ENCODE data around the gene SLC25A21. TPM values are rescaled to one million over a fixed set of nuclear protein-coding genes. Genes with fewer than 3 reads are reported as not detected.
"Not testable (repeated sequence)": the region's sequence is repeated elsewhere in the genome, so short reads cannot be mapped to it uniquely, and the experiment has no call there.

Gene SLC25A21
- total RNA-seq, 1 donor from 2014 or later, result 0.89 TPM

DNA sequence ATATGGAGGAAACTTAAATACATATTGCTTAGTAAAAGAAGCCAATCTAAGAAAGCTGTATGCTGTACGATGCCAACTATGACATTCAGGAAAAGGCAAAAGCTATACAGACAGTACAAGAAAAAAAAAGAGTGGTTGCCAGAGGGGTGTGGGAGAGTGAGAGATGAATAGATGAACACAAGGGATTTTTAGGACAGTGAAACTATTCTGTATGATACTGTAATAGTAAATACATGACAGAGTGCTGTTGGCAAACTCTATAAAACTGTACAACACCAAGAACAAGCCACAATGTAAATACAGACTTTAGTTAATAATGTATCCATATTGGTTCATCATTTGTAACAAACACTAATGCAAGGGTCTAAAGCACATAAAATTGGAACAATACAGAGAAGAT, 14.5 kb upstream of the SLC25A21 start:
- no peak for DNase-seq (ENCODE audit: low read depth)

DNA sequence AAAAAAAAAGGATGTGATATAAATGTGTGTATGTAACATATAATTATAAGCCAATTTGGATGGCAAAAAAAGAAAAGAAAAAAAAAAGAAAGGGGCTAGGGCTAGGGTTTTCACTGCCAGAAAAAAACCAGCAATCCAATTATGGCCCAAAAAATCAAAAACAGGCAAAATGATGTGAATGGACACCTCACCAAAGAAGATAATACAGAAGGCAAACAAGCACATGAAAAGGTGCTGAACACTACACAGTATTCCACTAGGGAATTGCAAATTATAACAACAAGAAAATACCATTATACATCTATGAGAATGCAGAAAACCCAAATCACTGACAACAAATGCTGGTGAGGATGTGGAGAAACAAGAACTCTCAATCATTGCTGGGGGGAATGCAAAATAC, 13.3 kb upstream of the SLC25A21 start:
- no peak for DNase-seq (ENCODE audit: low read depth)

DNA sequence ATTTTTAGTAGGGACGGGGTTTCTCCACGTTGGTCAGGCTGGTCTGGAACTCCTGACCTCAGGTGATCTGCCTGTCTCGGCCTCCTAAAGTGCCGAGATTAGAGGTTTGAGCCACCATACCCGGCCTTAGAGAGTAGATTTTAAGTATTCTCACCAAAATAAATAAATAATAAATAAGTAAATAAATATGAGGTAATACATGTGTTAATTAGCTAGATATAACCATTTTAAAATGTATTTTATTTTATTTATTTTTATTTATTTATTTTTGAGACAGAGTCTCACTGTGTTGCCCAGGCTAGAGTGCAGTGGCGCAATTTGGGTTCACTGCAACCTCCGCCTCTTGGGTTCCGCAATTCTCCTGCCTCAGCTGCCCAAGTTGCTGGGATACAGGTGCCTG, 12.1 kb upstream of the SLC25A21 start:
- DNase-seq (ENCODE audit: low read depth), result not testable (repeated sequence)

DNA sequence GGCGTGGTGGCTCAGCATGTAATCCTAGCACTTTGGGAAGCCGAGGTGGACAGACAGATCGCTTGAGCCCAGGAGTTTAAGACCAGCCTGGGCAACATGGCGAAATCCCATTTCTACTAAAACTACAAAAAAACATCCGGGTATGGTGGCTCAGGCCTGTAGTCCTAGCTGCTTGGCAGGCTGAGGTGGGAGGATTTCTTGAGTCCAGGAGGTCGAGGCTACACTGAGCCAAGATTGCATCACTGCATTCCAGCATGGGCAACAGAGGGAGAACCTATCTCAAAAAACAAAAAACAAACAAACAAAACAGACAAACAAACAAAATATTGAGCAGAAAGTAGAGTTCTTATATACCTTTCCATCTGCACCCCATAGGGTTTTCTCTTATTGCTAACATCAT, 9.0 kb upstream of the SLC25A21 start:
- DNase-seq (ENCODE audit: low read depth), result no peak

DNA sequence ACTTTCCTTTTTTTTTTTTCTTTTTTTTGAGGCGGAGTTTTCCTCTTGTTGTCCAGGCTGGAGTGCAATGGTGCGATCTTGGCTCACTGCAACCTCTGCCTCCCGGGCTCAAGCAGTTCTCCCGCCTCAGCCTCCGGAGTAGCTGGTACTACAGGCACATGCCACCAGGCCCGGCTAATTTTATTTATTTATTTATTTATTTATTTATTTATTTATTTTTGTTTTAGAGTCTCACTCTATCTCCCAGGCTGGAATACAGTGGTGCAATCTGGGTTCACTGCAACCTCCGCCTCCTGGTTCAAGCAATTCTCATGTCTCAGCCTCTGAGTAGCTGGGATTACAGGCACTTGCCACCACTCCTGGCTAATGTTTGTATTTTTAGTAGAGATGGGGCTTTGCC, 8.5 kb upstream of the SLC25A21 start:
- not testable (repeated sequence) for DNase-seq (ENCODE audit: low read depth)

DNA sequence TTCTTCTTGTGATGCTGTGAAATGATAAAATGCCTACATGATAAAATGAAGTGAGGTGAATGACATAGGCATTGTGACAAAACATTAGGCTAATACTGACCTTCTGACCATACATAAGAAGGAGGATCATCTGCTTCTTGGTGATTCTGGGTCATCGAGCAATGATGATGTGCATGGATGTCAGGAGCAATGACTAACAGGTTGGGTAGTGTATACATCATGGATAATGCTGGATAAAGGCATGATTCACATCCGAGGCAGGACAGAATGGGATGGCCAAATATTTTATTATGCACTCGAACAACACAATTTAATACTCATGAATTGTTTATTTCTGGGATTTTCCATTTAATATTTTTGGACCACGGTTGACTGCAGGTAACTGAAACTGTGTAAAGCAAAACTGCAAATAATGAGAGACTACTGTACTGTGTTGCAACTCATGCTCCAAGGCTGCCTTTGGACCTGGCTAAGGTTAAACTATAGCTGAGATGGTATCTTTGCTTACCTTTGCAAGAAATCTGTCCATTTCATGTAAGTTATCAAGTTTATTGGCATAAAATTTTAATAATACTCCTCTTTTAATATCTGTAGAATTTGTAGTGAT, 7.6 kb upstream of the SLC25A21 start:
- no peak for DNase-seq (ENCODE audit: low read depth)

DNA sequence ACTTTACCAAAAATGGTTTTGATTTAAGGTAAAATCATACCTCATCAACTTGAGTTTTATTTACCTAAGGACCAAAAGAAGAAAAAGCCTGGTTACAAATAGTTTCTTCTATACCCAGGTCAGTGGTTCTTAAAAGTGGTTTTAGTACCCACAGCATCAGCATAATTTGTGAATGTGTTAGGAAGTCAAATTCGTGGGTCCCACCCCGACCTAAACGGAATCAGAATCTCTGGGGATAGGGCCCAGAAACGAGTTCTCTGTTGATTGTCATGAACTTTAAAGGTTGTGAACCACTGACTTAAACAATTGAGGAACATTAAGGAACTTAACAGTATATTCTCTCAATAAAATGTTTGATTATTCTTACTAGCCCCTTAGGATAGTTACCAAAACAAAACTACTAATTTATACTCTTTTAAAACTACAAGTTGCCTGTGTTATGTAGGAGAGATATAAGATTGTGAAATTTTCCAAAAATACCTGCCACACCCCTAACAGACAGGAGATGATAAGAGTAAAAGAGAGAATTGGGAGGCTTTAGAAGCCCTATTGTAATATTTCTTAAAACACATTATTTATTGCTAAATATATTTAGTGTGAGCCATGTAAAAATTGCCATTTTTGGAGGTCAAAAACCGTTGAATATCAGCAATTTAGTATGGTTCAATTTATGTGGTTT, 669 bp upstream of the SLC25A21 start:
- DNase-seq (ENCODE audit: low read depth), result no peak

DNA sequence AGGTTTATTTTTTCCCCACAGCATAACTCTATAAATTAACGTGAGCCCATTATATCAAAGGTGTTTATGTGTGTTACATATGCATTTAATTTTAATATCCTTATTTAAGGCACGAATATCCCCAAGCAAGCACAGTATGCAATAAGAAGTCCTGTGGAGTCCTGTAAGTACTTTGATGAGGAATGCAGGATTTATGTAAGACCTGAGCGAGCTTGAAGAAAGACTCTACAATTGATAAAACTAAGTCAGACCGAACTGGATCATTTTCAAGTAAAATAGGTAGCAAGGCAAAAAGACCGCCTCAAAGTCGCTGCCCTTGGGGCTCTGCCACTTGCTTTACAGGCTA, 755 bp downstream of the SLC25A21 start:
- DNase-seq (ENCODE audit: low read depth), result no peak

DNA sequence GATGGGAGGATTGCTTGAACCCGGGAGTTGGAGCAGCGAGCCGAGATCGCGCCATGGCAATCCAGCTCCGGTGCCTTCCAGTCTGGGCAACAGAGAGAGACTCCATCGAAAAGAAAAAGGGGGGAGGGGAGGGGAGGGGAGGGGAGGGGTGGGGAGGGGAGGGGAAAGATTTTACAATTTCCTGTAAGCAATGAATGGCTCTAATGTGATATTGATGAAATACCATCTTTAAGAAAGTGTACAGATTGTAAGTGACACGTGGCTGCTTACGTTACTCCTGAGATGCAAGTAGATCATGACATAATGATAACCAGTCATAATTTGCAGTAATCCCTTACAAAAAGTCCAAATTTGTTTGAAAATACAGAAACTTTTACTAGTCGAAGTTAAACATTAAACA, 1.4 kb downstream of the SLC25A21 start:
- DNase-seq (ENCODE audit: low read depth), result no peak

DNA sequence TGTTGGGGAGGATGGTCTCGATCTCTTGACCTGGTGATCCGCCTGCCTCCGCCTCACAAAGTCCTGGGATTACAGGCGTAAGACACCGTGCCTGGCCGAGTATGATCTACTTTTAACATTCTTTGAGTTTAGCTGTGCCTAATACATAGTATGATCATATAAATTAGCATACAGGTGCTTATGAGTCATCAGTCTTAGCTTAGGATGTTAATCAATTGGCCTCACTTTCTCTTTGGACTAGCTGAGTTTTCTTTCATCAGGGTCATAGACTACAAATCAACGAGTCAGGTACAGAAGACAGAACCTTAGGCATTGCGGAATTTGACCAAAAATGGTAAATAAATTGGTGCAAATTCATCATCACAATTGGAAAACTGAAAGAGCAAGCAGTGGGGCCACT, 2.2 kb downstream of the SLC25A21 start:
- peak; percentile 2 for DNase-seq (ENCODE audit: low read depth)

DNA sequence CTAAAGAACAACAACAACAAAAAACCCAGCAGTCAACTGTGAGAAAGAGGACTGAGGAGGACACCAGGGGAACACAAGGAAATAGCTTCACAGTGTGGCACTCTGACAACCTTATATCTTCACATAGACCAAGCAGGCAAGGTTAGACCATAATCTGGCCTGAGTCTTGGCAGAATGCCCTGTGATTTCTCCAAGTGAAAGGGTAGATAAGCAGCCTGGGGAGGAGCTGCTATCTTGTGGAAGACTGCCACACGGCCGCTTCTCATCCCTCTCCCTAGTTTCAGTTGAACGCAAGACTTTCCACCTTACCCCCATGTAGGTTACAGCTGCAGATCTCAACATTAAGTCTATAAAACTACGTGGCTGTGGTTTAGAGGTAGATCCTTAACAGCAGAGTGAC, 3.7 kb downstream of the SLC25A21 start:
- no peak for DNase-seq (ENCODE audit: low read depth)

DNA sequence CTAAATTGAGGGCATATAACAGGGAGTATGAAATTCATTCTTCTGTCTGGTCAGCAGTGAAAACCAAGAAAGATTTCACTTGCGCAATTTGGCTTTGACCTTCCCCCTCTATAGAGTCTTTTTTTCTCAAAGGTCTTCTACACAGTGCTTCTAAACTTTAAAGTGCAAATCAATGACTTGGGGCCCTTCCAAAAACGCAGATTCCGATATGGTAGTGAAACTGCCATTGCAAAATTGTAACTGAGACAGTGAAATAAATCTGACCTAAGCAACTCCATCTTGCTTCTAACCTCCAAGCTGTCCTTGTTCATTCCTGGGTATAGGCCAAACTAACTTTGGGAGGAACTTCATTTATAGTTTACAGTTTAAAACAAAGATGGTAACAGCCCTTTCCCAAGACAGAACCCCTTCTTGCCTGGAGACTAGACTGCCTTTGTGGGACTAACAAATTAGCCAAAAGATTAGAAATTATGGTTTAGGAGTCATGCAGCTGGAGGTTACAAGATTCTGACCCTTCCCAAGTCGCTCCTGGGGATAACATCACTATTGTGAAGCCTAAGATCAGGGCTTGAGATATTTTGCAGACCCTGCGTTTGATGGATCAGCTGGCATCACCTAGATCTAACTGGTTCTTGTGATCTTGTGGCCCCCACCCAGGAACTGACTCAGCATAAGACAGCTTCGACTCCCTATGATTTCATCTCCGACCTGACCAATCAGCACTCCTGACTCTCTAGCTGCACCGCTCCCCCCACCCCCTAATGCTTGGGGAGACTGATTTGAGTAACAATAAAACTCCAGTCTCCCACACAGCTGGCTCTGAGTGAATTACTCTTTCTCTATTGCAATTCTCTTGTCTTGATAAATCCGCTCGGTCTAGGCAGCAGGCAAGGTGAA, 5.0 kb downstream of the SLC25A21 start:
- DNase-seq (ENCODE audit: low read depth), result no peak

DNA sequence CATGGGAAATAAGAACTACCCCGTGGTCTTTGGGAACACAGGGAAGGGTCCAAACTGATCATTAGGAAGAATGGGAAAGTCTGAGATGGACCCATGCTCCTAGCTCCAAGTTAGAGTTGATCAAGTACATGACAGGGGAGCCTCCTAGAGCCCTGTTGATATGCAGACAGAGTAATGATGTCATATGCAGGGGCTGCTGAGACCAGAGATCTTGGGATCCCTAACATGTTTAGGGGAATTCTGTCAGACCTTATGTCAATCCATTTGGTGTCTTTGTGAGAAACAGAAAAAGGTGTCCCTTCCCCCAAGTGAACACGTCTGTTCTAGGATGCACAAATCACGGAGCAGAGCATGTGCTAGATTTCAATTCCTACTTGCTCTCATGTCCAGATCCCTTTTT, 6.6 kb downstream of the SLC25A21 start:
- DNase-seq (ENCODE audit: low read depth), result no peak

DNA sequence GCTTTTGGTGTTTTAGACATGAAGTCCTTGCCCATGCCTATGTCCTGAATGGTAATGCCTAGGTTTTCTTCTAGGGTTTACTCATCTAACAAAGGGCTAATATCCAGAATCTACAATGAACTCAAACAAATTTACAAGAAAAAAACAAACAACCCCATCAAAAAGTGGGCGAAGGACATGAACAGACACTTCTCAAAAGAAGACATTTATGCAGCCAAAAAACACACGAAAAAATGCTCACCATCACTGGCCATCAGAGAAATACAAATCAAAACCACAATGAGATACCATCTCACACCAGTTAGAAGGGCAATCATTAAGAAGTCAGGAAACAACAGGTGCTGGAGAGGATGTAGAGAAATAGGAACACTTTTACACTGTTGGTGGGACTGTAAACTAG, 10.1 kb downstream of the SLC25A21 start:
- DNase-seq (ENCODE audit: low read depth), result not testable (repeated sequence)

DNA sequence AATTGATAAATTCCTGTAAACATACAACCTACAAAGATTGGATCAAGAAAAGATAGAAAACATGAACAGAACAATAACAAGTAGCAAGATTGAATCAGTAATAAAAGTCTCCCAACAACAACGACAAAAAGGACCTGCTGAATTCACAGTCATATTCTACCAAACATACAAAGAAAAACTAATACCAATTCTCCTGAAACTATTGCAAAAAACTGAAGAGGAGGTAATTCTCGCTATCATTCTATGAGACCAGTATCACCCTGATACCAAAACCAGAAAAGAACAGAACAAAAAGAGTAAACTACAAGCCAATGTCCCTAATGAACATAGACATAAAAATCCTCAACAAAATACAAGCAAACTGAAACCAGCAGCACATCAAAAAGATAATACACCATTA, 14.4 kb downstream of the SLC25A21 start:
- no peak for DNase-seq (ENCODE audit: low read depth)

DNA sequence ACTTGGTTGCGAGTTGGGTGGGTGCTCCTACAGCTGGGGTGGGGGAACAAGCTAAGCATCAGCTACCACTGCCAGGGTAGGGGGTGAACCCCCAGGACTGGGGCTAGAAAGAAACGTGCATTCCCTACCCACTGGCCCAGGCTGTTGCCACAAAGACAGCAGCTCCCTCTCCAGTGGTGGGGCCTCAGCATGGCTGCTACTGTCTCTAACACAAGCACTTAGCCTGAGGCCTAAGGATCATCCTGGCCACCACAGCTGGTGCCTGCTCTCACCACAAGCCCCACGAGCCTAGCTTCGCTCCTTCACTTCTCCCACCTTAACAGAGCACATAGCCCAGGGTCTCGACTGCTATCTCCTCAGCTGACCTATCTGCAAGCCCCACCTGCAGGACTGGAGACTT, 18.9 kb downstream of the SLC25A21 start:
- no peak for DNase-seq (ENCODE audit: low read depth)

DNA sequence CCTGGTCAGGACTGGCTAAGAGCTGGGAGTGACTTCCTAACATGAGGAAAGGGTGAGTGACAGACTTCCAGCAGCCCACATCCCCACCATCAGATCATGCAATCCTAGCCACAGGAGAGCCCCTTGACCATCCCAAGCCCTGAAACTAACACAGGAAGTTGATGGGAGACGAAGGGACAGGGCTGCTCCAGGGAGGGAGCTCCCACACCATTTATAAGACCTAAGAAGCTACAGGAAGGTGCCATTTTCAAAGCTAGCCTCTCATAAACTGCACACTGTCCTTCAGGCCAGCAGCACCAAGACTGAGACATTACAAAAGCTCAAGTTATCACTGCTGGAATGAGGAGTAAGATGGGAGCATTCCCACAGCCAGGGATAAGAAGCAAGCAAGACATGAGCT, 19.4 kb downstream of the SLC25A21 start:
- DNase-seq (ENCODE audit: low read depth), result no peak

DNA sequence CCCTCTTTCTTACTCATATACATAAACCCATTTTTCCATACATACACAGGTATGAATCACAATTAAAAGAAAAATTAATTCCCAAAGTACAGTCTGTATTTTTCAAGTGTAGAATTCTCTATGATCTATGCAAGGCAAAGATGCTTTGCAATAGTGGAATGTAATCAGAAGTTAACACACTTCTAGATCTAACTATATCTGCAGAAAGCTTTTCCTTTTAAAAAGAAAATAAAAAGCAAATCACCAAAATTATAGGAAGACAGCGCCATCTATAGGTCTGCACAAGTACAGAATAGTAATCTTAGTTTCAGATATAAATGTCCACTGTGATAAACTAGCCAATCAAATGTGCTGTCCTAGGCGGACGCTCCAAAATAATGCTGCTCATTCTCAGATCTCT, 22.0 kb downstream of the SLC25A21 start:
- peak; percentile 53 for DNase-seq (ENCODE audit: low read depth)

DNA sequence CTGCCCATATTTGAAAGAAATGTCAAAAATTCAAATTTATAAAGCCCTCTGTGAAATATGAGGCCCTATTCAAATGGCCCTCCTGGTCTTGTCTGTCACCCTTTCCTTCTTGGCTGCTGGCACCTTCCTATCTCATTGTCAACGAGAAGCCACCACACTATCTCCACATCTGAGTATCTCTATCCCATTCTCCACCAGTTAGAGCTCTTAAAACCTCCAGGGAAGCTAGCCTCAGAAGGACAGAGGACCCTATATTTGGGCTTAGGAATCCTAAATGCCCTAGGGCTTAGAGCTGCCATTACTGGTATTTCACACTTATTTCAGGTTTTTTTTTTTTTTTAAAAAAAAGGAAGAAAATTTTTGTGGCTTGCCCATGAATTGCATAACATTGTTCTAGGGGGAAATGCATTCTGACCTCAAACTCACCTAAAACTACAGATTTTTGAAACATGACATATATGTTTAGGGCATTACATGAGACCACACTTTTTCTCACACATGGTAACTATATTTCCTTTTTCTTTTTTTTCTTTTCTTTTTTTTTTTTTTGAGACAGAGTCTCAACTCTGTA, 25.0 kb downstream of the SLC25A21 start:
- peak; percentile 4 for DNase-seq (ENCODE audit: low read depth)

DNA sequence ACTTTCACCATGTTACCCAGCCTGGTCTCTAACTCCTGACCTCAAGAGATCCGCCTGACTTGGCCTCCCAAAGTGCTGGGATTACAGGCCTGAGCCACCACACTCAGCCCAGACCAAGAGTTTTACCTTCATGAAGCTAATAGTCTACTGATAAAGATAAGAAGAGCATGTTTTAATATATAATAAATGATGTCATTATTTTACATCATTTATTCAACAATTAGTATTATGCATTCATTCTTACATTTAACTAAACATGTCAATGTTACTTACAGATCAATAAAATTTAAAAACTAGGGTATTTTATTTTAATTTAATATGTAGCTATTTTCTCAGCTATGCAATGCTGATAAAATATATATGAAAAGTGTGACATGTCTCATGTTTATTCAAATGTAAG, 26.0 kb downstream of the SLC25A21 start:
- DNase-seq (ENCODE audit: low read depth), result not testable (repeated sequence)

DNA sequence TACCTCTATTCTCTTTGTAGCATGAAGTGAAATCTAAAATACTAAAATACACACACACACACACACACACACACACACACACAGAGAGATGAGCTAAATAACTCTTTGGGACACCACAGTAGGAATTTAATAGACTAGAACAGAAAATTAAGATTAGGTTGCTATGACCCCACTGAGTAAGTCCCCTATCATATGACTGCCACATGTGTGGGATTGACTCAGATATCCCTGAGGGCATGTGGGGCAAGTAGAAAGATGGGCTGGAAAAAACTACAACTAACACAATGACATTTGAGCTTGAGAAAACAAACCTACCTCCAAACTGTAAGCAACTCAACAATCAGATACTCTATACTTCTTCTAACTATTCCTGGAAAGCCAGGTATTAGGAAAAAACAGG, 27.0 kb downstream of the SLC25A21 start:
- DNase-seq (ENCODE audit: low read depth), result peak; percentile 23

DNA sequence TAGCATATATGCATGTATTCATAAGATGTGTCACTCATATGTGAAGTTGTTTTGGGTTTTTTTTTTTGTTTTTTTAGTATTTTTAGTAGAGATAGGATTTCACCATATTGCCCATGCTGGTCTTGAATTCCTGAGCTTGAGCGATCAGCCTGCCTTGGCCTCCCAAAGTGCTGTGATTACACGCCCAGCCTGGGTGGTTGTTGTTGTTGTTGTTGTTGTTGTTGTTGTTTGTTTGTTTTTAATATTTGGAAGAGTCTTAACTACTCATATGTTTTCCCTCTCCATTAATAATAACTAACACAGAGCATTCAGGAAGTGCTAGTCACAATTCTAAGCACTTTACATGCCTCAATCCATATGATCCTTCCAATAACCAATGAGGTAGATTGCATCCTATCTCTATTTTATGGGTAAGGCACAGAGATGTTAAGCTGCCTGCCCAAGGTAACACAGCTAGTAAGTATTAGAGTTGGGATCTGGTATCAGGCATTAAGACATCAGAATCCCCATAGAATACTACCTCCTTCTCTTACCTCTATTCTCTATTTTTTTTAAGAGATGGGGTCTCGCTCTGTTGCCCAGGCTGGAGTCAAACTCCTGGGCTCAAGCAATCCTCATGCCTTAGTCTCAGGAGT, 27.6 kb downstream of the SLC25A21 start:
- DNase-seq (ENCODE audit: low read depth), result no peak
